Measurements from ENCODE around the gene PIEZO1. TPM values are rescaled to one million over a fixed set of nuclear protein-coding genes. Genes with fewer than 3 reads are reported as not detected.

Gene PIEZO1
- total and polyA plus RNA-seq, 9 of the 15 experiments (the other 6 are each of a cell fraction or from before 2014, with no cell fraction given), result 3.6 to 432 (median 131) TPM

GRCh38 chr16:88700636-88701482 lies 84.2 kb downstream of the PIEZO1 start (continued):
- TF ChIP-seq TEAD4 (IDR thresholded peaks at IDR 0.05; ENCODE audit: low read length), result no peak
- TF ChIP-seq TEAD4 (CRISPR knock-in tag; IDR thresholded peaks at IDR 0.05; ENCODE audit: borderline replicate concordance), result no peak
- peak; percentile 91 for TF ChIP-seq GABPA (tag; conservative IDR thresholded peaks at IDR 0.05; ENCODE audit: low read depth)
- no peak for TF ChIP-seq RBM25 (IDR thresholded peaks at IDR 0.05; ENCODE audit: low read depth, low read length, severe bottlenecking)
- TF ChIP-seq ZNF512 (tag; IDR thresholded peaks at IDR 0.05), result no peak
- TF ChIP-seq ESRRB (CRISPR knock-in tag; IDR thresholded peaks at IDR 0.05; ENCODE audit: borderline replicate concordance), result no peak
- no peak for TF ChIP-seq ZNF175 (CRISPR knock-in tag; IDR thresholded peaks at IDR 0.05; ENCODE audit: low read depth)
- TF ChIP-seq PHB2 (IDR thresholded peaks at IDR 0.05; ENCODE audit: low read depth), result no peak
- TF ChIP-seq, protein P1, sequence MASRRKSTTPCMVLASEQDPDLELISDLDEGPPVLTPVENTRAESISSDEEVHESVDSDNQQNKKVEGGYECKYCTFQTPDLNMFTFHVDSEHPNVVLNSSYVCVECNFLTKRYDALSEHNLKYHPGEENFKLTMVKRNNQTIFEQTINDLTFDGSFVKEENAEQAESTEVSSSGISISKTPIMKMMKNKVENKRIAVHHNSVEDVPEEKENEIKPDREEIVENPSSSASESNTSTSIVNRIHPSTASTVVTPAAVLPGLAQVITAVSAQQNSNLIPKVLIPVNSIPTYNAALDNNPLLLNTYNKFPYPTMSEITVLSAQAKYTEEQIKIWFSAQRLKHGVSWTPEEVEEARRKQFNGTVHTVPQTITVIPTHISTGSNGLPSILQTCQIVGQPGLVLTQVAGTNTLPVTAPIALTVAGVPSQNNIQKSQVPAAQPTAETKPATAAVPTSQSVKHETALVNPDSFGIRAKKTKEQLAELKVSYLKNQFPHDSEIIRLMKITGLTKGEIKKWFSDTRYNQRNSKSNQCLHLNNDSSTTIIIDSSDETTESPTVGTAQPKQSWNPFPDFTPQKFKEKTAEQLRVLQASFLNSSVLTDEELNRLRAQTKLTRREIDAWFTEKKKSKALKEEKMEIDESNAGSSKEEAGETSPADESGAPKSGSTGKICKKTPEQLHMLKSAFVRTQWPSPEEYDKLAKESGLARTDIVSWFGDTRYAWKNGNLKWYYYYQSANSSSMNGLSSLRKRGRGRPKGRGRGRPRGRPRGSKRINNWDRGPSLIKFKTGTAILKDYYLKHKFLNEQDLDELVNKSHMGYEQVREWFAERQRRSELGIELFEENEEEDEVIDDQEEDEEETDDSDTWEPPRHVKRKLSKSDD (conservative IDR thresholded peaks at IDR 0.05; ENCODE audit: low read length), result no peak
- no peak for TF ChIP-seq SIN3A (IDR thresholded peaks at IDR 0.05; ENCODE audit: borderline replicate concordance in 2 of 2, control insufficient read depth in 1 of 2, low read depth in 2 of 2, low read length in 2 of 2)
- no peak for TF ChIP-seq ZSCAN29 (IDR thresholded peaks at IDR 0.05)
- no peak for TF ChIP-seq ZNF444 (CRISPR knock-in tag; IDR thresholded peaks at IDR 0.05)
- TF ChIP-seq NCOA6 (IDR thresholded peaks at IDR 0.05), result no peak
- TF ChIP-seq SMC3 (conservative IDR thresholded peaks at IDR 0.05; ENCODE audit: insufficient read depth, low read depth, low read length), result no peak
- no peak for TF ChIP-seq ZBTB8A (IDR thresholded peaks at IDR 0.05; ENCODE audit: partially characterized antibody)
- no peak for TF ChIP-seq FOXJ2 (tag; IDR thresholded peaks at IDR 0.05)
- no peak for TF ChIP-seq SREBF1 (IDR thresholded peaks at IDR 0.05; ENCODE audit: borderline replicate concordance, low read depth, low read length)
- no peak for TF ChIP-seq CBFA2T2 (conservative IDR thresholded peaks at IDR 0.05)
- TF ChIP-seq THRAP3 (IDR thresholded peaks at IDR 0.05; ENCODE audit: borderline replicate concordance), result no peak
- no peak for TF ChIP-seq ZNF507 (tag; conservative IDR thresholded peaks at IDR 0.05)
- TF ChIP-seq DACH1 (IDR thresholded peaks at IDR 0.05; ENCODE audit: partially characterized antibody), result no peak
- TF ChIP-seq ZNF41 (CRISPR knock-in tag; conservative IDR thresholded peaks at IDR 0.05), result no peak
